SK-N-DZ (cell line): ENCODE results near the gene ALG1.
"Not testable (repeated sequence)": the region's sequence is repeated elsewhere in the genome, so short reads cannot be mapped to it uniquely, and the experiment has no call there.

Experiments used
- DNase-seq: peaks from one replicate; pipeline ENCODE4 v3.0.0-alpha.2; 2015; ENCODE audit warnings: low spot score

Gene ALG1

DNA sequence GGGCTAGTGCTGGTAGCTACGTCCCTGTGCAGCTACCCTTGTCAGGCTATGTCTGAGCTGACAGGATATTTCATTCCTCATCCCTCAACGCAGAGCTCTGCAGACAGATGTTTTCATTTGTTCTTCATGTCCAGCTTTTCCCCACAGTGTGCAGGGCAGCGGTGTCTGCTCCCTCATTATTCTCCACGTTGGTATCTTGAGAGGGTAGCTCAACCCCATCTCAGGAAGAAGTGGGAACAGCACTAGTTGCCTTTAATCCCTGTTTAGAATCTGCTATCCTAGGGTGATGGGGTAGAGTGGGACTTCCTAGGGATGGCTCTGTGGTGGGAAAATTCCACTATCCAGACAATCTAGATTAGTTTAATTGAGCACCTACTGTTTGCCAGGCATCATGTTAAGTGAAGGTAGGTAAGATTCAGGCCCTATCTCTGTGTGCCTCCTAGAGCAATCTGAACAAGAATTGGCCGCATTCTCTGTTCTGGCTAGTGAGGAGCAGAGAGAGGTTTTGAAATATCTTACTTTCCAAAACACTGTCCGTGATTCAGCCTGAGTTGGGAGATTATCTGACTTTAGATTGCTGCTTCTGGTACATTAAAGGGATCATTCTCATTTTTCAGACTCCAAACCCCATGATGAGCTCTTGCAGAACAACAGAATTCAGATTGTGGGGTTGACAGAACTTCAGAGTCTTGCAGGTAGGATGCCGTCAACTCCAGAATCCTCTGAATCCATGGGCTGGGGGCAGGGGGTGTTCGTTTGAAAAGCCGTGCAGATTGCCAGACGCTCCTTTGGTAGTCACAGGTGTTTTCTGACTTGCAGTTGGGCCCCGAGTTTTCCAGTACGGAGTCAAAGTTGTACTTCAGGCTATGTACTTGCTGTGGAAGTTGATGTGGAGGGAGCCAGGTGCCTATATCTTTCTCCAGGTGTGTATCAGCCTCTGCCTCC lies 963 bp downstream of the ALG1 start:
- DNase-seq, result no peak

GRCh38 chr16:5073279-5073629 lies 1.6 kb downstream of the ALG1 start:
- no peak for DNase-seq

GRCh38 chr16:5073771-5074170 lies 2.1 kb downstream of the ALG1 start:
- not testable (repeated sequence) for DNase-seq

DNA sequence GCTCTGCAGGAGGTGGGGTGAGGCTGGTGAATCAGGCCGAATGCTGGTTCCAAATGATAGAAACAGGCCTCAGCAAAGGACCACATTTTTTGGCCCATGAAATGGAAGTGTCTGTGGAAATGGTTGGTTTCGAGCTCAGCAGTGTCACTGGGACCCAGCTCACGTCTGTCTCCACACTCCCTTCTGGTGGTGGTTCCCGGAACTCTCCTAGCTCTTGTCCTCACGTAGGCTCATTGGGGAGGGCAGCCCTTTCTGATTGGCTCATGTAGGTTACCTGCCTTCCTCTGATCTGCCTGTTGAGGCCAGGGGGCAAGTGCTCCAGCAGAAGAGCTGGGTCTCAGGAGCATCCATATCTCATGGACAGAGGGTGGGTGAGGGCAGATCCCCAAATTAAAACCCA lies 4.0 kb downstream of the ALG1 start:
- no peak for DNase-seq

DNA sequence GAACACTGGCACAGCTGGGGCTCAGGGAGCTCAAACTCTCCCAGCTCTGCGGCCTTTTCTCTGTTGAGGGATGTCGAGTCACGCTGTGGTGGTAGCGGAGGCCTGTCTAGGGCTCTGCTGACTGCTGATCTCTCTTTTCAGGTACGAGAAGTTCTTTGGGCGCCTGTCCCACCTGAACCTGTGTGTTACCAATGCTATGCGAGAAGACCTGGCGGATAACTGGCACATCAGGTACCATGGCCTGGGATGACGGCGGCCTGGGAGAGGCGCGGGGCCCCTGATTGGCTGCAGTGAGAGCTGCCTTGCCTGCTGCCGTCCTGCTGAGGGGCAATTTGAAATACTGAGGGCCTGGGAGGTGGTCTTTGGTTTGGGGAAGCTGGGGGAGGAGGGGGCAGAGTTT lies 5.7 kb downstream of the ALG1 start:
- no peak for DNase-seq

GRCh38 chr16:5078626-5079025 lies 7.0 kb downstream of the ALG1 start:
- DNase-seq, result no peak

DNA sequence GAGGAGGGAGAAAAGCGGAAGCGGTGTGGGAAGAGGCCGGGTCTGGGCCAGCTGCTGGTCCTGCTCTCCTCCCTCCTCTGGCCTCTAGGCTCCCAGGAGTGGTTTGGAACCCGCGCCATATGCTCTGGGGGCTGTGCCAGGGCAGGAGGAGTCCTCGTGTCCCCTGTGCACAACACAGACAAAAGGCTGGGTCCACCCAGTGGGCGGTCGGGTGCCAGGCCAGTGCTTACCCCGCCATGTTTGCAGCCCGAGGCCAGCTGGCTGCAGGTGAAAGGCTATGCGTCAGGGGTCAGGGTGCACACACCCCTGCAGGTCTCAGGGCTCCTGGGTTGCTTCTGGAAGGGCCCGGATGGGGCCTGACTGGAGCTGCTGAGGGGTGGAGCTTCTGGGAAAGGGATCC lies 8.8 kb downstream of the ALG1 start:
- not testable (repeated sequence) for DNase-seq

GRCh38 chr16:5080996-5081395 lies 9.4 kb downstream of the ALG1 start:
- DNase-seq, result not testable (repeated sequence)

GRCh38 chr16:5083646-5084045 lies 12.0 kb downstream of the ALG1 start:
- DNase-seq, result not testable (repeated sequence)

GRCh38 chr16:5084099-5084731 lies 12.6 kb downstream of the ALG1 start:
- DNase-seq, result not testable (repeated sequence)

GRCh38 chr16:5084802-5085201 lies 13.2 kb downstream of the ALG1 start:
- peak; percentile 49 for DNase-seq

- DNase-seq, result not testable (repeated sequence)
Observed at GRCh38 chr16:5085716-5086115, 14.1 kb downstream of the ALG1 start.

- not testable (repeated sequence) for DNase-seq
Observed at GRCh38 chr16:5088086-5088790, 16.6 kb downstream of the ALG1 start.

- not testable (repeated sequence) for DNase-seq
Observed at GRCh38 chr16:5088936-5089335, 17.3 kb downstream of the ALG1 start.

DNA sequence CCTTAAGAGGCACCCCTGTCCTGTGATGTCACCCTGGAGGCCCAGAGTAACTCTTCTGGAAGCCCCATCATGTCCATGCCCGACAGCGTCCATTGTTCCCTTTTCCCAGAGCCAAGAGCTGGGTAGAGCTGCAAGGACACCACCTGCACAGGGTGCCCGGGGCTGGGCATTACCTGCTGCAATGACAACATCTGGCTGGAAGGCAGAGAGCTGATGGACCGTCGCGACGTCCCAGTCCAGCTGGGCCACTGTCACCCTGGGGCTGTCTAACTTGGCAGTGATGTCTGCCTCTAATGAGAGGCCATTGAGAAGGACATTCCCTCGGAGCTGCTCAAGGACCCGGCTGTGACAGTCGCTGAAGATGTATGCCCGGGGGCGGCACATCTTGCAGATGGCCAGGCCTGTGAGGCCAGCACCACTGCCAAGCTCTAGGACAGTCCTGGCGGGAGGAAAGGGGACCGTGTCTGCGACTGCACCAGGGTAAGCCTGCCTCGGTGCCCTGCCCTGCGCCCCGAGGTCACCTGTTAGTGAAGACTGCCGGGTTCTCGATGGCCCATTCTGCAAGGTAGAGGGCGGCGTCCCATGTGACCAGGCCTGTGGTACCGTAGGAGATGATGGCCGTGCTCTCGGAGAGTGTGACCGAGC lies 18.4 kb downstream of the ALG1 start:
- DNase-seq, result not testable (repeated sequence)

- DNase-seq, result not testable (repeated sequence)
Observed at GRCh38 chr16:5090592-5090991, 18.9 kb downstream of the ALG1 start.

GRCh38 chr16:5093081-5093480 lies 21.4 kb downstream of the ALG1 start:
- not testable (repeated sequence) for DNase-seq

DNA sequence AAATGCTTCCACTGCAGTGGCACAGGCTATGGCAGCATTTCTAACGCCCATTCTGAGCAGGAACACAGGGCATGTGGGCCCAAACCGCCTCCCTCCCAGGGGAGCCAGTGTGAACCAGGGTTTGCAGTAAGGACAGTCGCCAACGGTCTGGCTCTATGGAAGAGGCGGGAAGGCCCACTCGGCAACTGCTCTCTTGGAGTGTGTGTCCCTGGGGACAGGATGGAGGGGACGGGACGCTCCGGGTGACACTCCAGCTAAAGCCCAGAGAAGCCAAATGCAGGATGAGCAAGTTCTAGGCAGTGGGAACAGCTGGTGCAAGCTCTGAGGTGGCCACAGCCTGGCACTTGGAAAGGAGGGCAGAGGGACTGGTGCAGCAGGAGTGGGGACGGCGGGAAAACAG lies 22.1 kb downstream of the ALG1 start:
- DNase-seq, result not testable (repeated sequence)

DNA sequence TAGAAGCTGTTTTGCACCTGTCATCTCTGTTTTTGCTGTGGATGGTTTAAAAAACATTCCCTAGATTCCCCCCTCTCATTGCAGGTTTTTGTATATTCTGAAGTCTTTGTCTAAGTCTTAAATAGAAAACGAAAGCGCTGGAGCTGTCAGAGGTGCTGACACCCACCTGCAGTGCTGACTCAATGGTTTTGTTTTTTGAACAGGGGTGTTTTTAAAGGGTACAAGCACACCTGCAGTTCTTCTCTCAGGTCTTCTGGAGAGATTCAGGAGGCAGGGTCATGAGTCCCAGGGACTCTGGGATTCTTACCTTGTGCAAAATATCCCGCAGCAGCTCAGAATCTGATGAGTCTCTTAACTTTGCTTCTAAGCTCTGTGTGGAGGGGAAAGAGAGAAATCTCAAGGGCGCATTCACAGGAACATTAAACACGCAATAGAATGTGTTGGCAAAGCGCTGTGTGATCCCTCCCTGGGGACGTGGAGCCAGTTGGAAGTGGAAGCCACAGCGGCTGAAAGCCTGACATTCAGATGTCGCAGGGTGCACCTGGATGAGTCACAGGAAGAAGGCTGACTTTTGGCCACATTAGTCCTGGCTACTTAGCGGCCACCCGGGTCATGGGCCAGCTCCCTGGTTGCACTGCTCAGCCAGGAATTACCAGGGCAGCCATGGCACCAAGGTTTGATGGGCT lies 23.6 kb downstream of the ALG1 start:
- DNase-seq, result not testable (repeated sequence)

DNA sequence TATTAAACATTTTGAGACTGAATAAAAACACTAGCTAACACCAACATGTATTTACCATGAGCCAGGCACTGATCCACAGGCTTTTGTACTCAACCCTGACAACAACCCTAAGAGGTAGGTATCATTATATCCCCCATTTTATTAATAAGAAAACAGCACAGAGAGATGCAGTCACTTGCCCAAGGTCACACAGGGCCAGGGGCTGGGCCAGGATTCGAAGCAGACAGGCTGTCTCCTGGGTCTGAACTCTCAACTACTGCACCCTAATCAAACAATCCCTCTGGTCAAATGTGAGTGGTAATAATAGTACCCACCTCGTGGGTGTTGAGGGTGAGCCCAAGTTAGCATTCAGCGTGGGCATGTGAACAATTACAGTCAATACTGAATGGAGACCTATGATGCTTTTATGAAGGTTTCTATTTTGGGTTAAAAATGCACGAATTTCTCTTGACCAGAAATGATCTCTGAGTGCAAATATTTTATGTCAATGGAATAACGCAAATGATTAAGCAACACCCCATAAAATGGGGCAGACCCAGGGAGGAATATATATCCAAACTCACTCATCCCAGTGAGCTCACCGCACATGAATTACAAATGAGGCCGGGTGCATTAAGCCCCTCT lies 24.9 kb downstream of the ALG1 start:
- not testable (repeated sequence) for DNase-seq

- peak; percentile 52 for DNase-seq
Observed at GRCh38 chr16:5097061-5097469, 25.4 kb downstream of the ALG1 start.
